Measurements from ENCODE around the gene KIF25. TPM values are rescaled to one million over a fixed set of nuclear protein-coding genes. Genes with fewer than 3 reads are reported as not detected.
"Not testable (repeated sequence)": the region's sequence is repeated elsewhere in the genome, so short reads cannot be mapped to it uniquely, and the experiment has no call there.

The KIF25 gene
- total RNA-seq, 2 donors from 2014 or later, result not detected

- ATAC-seq (no peak), DNase-seq (ENCODE audit: low spot score) (no peak)
- Mint-ChIP-seq H3K27me3 (peaks cover 4 to 8% of the 10 kb centered on the region in 2 donors), H3K36me3 (peaks cover 8% of the 10 kb centered on the region), H3K27ac (no peak overlapping the region), H3K9me3 (no peaks in the 10 kb centered on the region), H3K4me1 (ENCODE audit: low read depth in 2 of 2) (no peaks in the 10 kb centered on the region), H3K4me3 (no peak overlapping the region)
These were observed 31.6 kb upstream of the KIF25 start for GRCh38 chr6:167965592-167966539.

GRCh38 chr6:167966540-167966905 lies 30.9 kb upstream of the KIF25 start:
- no peak overlapping the region for H3K4me3 Mint-ChIP-seq
- no peak overlapping the region for H3K27ac Mint-ChIP-seq
- H3K27me3 Mint-ChIP-seq, result peaks cover under 1 to 8% of the 10 kb centered on the region in 2 donors
- peaks cover 8% of the 10 kb centered on the region for H3K36me3 Mint-ChIP-seq
- DNase-seq (ENCODE audit: low spot score), result no peak
- H3K4me1 Mint-ChIP-seq (ENCODE audit: low read depth in 2 of 2), result no peaks in the 10 kb centered on the region
- H3K9me3 Mint-ChIP-seq, result no peaks in the 10 kb centered on the region
- ATAC-seq, result no peak

GRCh38 chr6:167968091-167968490 lies 29.4 kb upstream of the KIF25 start:
- H3K4me1 Mint-ChIP-seq (ENCODE audit: low read depth in 2 of 2), result no peaks in the 10 kb centered on the region
- no peak overlapping the region for H3K27ac Mint-ChIP-seq
- no peaks in the 10 kb centered on the region for H3K9me3 Mint-ChIP-seq
- H3K36me3 Mint-ChIP-seq, result peaks cover 4% of the 10 kb centered on the region
- H3K4me3 Mint-ChIP-seq, result no peak overlapping the region
- DNase-seq (ENCODE audit: low spot score), result no peak
- peaks cover 0 to under 1% of the 10 kb centered on the region in 2 donors for H3K27me3 Mint-ChIP-seq
- ATAC-seq, result no peak

- H3K27me3 Mint-ChIP-seq, result peaks cover 0 to 4% of the 10 kb centered on the region in 2 donors
- no peak for DNase-seq (ENCODE audit: low spot score)
- no peaks in the 10 kb centered on the region for H3K9me3 Mint-ChIP-seq
- H3K4me3 Mint-ChIP-seq, result no peak overlapping the region
- H3K27ac Mint-ChIP-seq, result no peak overlapping the region
- no peaks in the 10 kb centered on the region for H3K4me1 Mint-ChIP-seq (ENCODE audit: low read depth in 2 of 2)
- ATAC-seq, result no peak
- peaks cover 4% of the 10 kb centered on the region for H3K36me3 Mint-ChIP-seq
These were observed 27.2 kb upstream of the KIF25 start for GRCh38 chr6:167970230-167970629.

- H3K27me3 Mint-ChIP-seq, result peaks cover 0 to 4% of the 10 kb centered on the region in 2 donors
- no peaks in the 10 kb centered on the region for H3K9me3 Mint-ChIP-seq
- no peak overlapping the region for H3K27ac Mint-ChIP-seq
- no peak for ATAC-seq
- no peaks in the 10 kb centered on the region for H3K4me1 Mint-ChIP-seq (ENCODE audit: low read depth in 2 of 2)
- peaks cover 4% of the 10 kb centered on the region for H3K36me3 Mint-ChIP-seq
- DNase-seq (ENCODE audit: low spot score), result no peak
- H3K4me3 Mint-ChIP-seq, result no peak overlapping the region
These were observed 25.3 kb upstream of the KIF25 start for GRCh38 chr6:167972193-167972592.

GRCh38 chr6:167973148-167973885 lies 24.2 kb upstream of the KIF25 start:
- peaks cover 4% of the 10 kb centered on the region for H3K36me3 Mint-ChIP-seq

GRCh38 chr6:167974640-167975344 lies 22.7 kb upstream of the KIF25 start:
- Mint-ChIP-seq H3K27ac (no peak overlapping the region), H3K4me1 (ENCODE audit: low read depth in 2 of 2) (no peaks in the 10 kb centered on the region), H3K9me3 (no peaks in the 10 kb centered on the region), H3K4me3 (no peak overlapping the region), H3K36me3 (peaks cover under 1% of the 10 kb centered on the region), H3K27me3 (peaks cover 0 to 4% of the 10 kb centered on the region in 2 donors)
- ATAC-seq (no peak), DNase-seq (ENCODE audit: low spot score) (no peak)

More at GRCh38 chr6:167973148-167973885, 24.2 kb upstream of the KIF25 start:
- no peaks in the 10 kb centered on the region for H3K9me3 Mint-ChIP-seq
- no peak overlapping the region for H3K27ac Mint-ChIP-seq
- H3K4me1 Mint-ChIP-seq (ENCODE audit: low read depth in 2 of 2), result no peaks in the 10 kb centered on the region
- ATAC-seq (no peak), DNase-seq (ENCODE audit: low spot score) (no peak)
- peaks cover 0 to 4% of the 10 kb centered on the region in 2 donors for H3K27me3 Mint-ChIP-seq
- H3K4me3 Mint-ChIP-seq, result no peak overlapping the region

- ATAC-seq (no peak), DNase-seq (ENCODE audit: low spot score) (no peak)
- Mint-ChIP-seq H3K27ac (no peak overlapping the region), H3K4me3 (no peak overlapping the region), H3K9me3 (no peaks in the 10 kb centered on the region), H3K27me3 (peaks cover 0 to 4% of the 10 kb centered on the region in 2 donors), H3K36me3 (no peaks in the 10 kb centered on the region), H3K4me1 (ENCODE audit: low read depth in 2 of 2) (no peaks in the 10 kb centered on the region)
These were observed 22.0 kb upstream of the KIF25 start for GRCh38 chr6:167975458-167975857.

- H3K36me3 Mint-ChIP-seq; DNase-seq (ENCODE audit: low spot score); H3K4me1 Mint-ChIP-seq (ENCODE audit: low read depth in 2 of 2); H3K4me3 Mint-ChIP-seq; H3K27ac Mint-ChIP-seq; H3K9me3 Mint-ChIP-seq; H3K27me3 Mint-ChIP-seq; ATAC-seq: not testable (repeated sequence)
These were observed 21.3 kb upstream of the KIF25 start for GRCh38 chr6:167976116-167976657.

- ATAC-seq (no peak), DNase-seq (ENCODE audit: low spot score) (no peak)
- Mint-ChIP-seq H3K4me3 (no peak overlapping the region), H3K36me3 (no peaks in the 10 kb centered on the region), H3K4me1 (ENCODE audit: low read depth in 2 of 2) (no peaks in the 10 kb centered on the region), H3K27me3 (peaks cover 0 to 4% of the 10 kb centered on the region in 2 donors), H3K27ac (no peak overlapping the region), H3K9me3 (no peaks in the 10 kb centered on the region)
These were observed 20.8 kb upstream of the KIF25 start for GRCh38 chr6:167976708-167977107.

GRCh38 chr6:167977717-167978467 lies 19.6 kb upstream of the KIF25 start:
- Mint-ChIP-seq H3K36me3 (no peaks in the 10 kb centered on the region), H3K9me3 (no peaks in the 10 kb centered on the region)
- ATAC-seq, result no peak

GRCh38 chr6:167978607-167979006 lies 18.9 kb upstream of the KIF25 start:
- Mint-ChIP-seq H3K36me3 (no peaks in the 10 kb centered on the region), H3K27ac (no peak overlapping the region), H3K4me3 (no peak overlapping the region), H3K9me3 (no peaks in the 10 kb centered on the region), H3K4me1 (ENCODE audit: low read depth in 2 of 2) (no peaks in the 10 kb centered on the region), H3K27me3 (no peaks in the 10 kb centered on the region)
- no peak for DNase-seq (ENCODE audit: low spot score)
- ATAC-seq, result no peak

More at GRCh38 chr6:167977717-167978467, 19.6 kb upstream of the KIF25 start:
- no peak for DNase-seq (ENCODE audit: low spot score)
- Mint-ChIP-seq H3K4me1 (ENCODE audit: low read depth in 2 of 2) (no peaks in the 10 kb centered on the region), H3K4me3 (no peak overlapping the region), H3K27me3 (peaks cover 0 to 4% of the 10 kb centered on the region in 2 donors), H3K27ac (no peak overlapping the region)
